Sigmoid colon (tissue), 4 donors: ENCODE data around the gene PRRX1.

ENCODE experiments used
- EP300 ChIP-seq, 4 donors: sonication (generic); formaldehyde crosslinking; IDR thresholded peaks; one replicate each; pipeline ENCODE4 v1.6.1; 2017; ENCODE audit warnings: antibody characterized with exemption in 4 of 4
- TF ChIP-seq, protein P1 (sequence below), 4 experiments: fragments of 450-650 bp in 3 of 4; fragments of 200-600 bp in 1 of 4; IDR thresholded peaks; one replicate each; pipeline ENCODE4 v1.5.1; 2016 to 2019; ENCODE audit warnings: antibody characterized with exemption in 4 of 4, mild to moderate bottlenecking in 3 of 4, moderate library complexity in 2 of 4

DNA sequence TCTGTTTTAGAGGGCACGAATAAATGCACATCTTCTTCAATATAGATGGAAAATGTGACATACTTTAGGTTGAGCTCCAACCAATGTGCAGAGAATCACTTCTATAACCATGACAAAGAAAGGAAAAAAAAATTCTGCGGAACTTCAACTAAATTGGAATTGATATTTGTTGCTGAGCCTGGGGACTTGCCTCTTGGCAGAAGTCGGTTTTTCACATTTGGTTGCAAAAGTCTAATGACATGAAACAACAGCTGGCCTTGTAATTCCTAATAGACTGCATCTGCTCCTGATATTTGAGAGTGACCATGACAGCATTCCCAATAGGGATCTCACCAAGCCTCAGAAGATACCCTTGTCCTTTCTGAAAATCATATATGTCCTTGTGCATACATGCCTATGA, 112.8 kb downstream of the PRRX1 start:
- TF ChIP-seq, protein P1, sequence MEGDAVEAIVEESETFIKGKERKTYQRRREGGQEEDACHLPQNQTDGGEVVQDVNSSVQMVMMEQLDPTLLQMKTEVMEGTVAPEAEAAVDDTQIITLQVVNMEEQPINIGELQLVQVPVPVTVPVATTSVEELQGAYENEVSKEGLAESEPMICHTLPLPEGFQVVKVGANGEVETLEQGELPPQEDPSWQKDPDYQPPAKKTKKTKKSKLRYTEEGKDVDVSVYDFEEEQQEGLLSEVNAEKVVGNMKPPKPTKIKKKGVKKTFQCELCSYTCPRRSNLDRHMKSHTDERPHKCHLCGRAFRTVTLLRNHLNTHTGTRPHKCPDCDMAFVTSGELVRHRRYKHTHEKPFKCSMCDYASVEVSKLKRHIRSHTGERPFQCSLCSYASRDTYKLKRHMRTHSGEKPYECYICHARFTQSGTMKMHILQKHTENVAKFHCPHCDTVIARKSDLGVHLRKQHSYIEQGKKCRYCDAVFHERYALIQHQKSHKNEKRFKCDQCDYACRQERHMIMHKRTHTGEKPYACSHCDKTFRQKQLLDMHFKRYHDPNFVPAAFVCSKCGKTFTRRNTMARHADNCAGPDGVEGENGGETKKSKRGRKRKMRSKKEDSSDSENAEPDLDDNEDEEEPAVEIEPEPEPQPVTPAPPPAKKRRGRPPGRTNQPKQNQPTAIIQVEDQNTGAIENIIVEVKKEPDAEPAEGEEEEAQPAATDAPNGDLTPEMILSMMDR (IDR thresholded peaks at IDR 0.05): no peak
- TF ChIP-seq EP300 (IDR thresholded peaks at IDR 0.05): no peak
